Measurements from ENCODE around the gene GATAD1.

GATAD1 gene

GRCh38 chr7:92485267-92485892 lies 38.1 kb downstream of the GATAD1 start:
- TF ChIP-seq POLR2A (IDR thresholded peaks at IDR 0.05; ENCODE audit: low read length) (no peak), GATA1 (IDR thresholded peaks at IDR 0.05; ENCODE audit: low read depth, low read length) (no peak)
- no peak for DNase-seq

GRCh38 chr7:92485974-92486373 lies 38.7 kb downstream of the GATAD1 start:
- TF ChIP-seq GATA1 (IDR thresholded peaks at IDR 0.05; ENCODE audit: low read depth, low read length) (no peak), POLR2A (IDR thresholded peaks at IDR 0.05; ENCODE audit: low read length) (no peak)
- DNase-seq, result peak in 1 of 2 experiments; percentile 7

DNA sequence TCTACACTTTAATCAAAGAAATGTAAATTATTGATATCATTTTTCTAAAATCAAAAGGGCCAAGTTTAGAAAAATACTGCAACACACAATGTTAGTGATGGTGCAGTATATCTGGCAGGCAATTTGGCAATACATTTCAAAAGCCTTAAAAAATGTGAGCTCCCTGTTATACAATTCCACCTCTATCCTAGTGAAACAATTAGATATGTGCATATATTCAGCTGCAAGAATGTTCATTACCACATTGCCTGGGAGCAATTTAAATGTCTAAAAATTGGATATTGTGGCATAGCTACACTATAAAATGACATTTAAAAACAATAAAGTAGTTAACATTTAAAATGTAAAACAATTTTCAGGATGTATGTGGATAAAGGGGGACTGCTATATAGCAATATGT lies 40.5 kb downstream of the GATAD1 start:
- DNase-seq, result no peak
- no peak for TF ChIP-seq POLR2A (IDR thresholded peaks at IDR 0.05; ENCODE audit: low read length)
- TF ChIP-seq GATA1 (IDR thresholded peaks at IDR 0.05; ENCODE audit: low read depth, low read length), result no peak

GRCh38 chr7:92489634-92490033 lies 42.4 kb downstream of the GATAD1 start:
- no peak for DNase-seq
- TF ChIP-seq GATA1 (IDR thresholded peaks at IDR 0.05; ENCODE audit: low read depth, low read length), result no peak
- no peak for TF ChIP-seq POLR2A (IDR thresholded peaks at IDR 0.05; ENCODE audit: low read length)

- no peak for DNase-seq
- TF ChIP-seq GATA1 (IDR thresholded peaks at IDR 0.05; ENCODE audit: low read depth, low read length), result no peak
- no peak for TF ChIP-seq POLR2A (IDR thresholded peaks at IDR 0.05; ENCODE audit: low read length)
Observed at GRCh38 chr7:92496876-92497275, 49.6 kb downstream of the GATAD1 start.

- DNase-seq, result no peak
- TF ChIP-seq POLR2A (IDR thresholded peaks at IDR 0.05; ENCODE audit: low read length) (no peak), GATA1 (IDR thresholded peaks at IDR 0.05; ENCODE audit: low read depth, low read length) (no peak)
Observed at GRCh38 chr7:92498557-92498956, 51.3 kb downstream of the GATAD1 start.

GRCh38 chr7:92503767-92504166 lies 56.5 kb downstream of the GATAD1 start:
- no peak for TF ChIP-seq GATA1 (IDR thresholded peaks at IDR 0.05; ENCODE audit: low read depth, low read length)
- no peak for DNase-seq

DNA sequence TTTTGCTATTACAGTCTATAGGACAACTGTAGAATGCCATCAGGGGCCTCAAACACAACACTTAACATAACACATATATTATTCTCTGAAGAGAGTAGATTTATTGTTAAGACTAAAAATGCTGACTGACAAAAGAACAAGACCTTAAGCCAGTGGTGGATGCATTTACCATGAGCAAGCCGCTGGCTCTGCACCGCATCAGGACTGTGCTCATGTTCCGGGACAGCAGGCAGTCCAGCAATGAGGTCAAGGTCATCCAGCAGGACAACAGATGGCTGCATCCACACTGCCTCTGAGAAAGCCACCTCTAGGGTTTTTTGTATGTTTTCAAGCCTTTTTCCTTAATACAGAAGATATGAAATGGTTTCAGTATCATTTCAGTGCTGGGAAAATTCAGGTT lies 57.3 kb downstream of the GATAD1 start:
- TF ChIP-seq POLR2A (IDR thresholded peaks at IDR 0.05; ENCODE audit: low read length), result no peak
- no peak for TF ChIP-seq GATA1 (IDR thresholded peaks at IDR 0.05; ENCODE audit: low read depth, low read length)
- DNase-seq, result no peak

DNA sequence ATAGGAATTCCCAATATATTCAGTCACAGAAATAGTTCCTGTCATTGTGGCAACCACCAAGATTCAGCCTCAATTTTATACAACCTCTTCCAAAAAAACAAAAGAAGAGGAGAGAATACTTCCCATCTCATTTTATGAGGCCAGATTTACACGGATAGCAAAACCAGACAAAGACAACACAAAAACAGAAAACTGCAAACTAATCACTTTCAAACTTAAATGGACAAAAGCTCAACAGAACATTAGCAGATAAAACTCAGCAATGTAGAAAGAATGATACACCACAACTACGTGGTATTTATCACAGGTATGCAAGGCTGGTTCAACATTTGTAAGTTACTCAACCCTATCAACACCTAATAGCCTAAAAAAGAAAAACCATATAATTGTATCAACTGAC lies 59.1 kb downstream of the GATAD1 start:
- DNase-seq, result no peak

GRCh38 chr7:92508946-92509345 lies 61.7 kb downstream of the GATAD1 start:
- TF ChIP-seq GATA1 (IDR thresholded peaks at IDR 0.05; ENCODE audit: low read depth, low read length), result no peak
- TF ChIP-seq POLR2A (IDR thresholded peaks at IDR 0.05; ENCODE audit: low read length), result no peak
- no peak for DNase-seq

More for the DNA sequence above, 59.1 kb downstream of the GATAD1 start:
- TF ChIP-seq POLR2A (IDR thresholded peaks at IDR 0.05; ENCODE audit: low read length), result no peak
- no peak for TF ChIP-seq GATA1 (IDR thresholded peaks at IDR 0.05; ENCODE audit: low read depth, low read length)
